ENCODE measurements around the gene THEMIS. TPM values are rescaled to one million over a fixed set of nuclear protein-coding genes. Genes with fewer than 3 reads are reported as not detected.

The THEMIS gene
- total RNA-seq, 1 experiment from 2014 or later: 0.05 TPM

- Histone ChIP-seq H3K4me1 (ENCODE audit: control insufficient read depth, insufficient read depth, low read length) (no peaks in the 10 kb centered on the region), H3K27me3 (ENCODE audit: control insufficient read depth, insufficient read depth, low read length) (no peaks in the 10 kb centered on the region), H3K27ac (ENCODE audit: low read length) (no peak overlapping the region), H3K36me3 (ENCODE audit: control insufficient read depth, insufficient read depth, low read length) (no peaks in the 10 kb centered on the region), H3K4me3 (ENCODE audit: low read depth in 2 of 2, low read length in 2 of 2) (no peak overlapping the region), H3K9me3 (ENCODE audit: control insufficient read depth, insufficient read depth, low read depth, low read length) (no peaks in the 10 kb centered on the region)
- TF ChIP-seq TCF7L2 (IDR thresholded peaks at IDR 0.05; ENCODE audit: low read depth, low read length): no peak
- TF ChIP-seq SIN3A (IDR thresholded peaks at IDR 0.05; ENCODE audit: borderline replicate concordance, insufficient read depth, low read depth, low read length): no peak
- ATAC-seq: no peak
- ChIA-PET POLR2A (no interaction called here), CTCF (no interaction called here)
- intact Hi-C loops (cut with micrococcal nuclease; ENCODE audit: unreplicated experiment) (no loop called here), in situ Hi-C loops (cut with HindIII; ENCODE audit: low pct_unique_long_range_greater_than_20kb, low sequenced_read_pairs) (no loop called here)
- DNase-seq (ENCODE audit: low read depth, low spot score): no peak
- BruUV-seq (replicated peaks): no TSS peak
Measured at GRCh38 chr6:127761084-127761483, 139.8 kb downstream of the THEMIS start.

- no peak overlapping the region for H3K4me3 ChIP-seq (ENCODE audit: low read depth in 2 of 2, low read length in 2 of 2)
- in situ Hi-C loops (cut with HindIII; ENCODE audit: low pct_unique_long_range_greater_than_20kb, low sequenced_read_pairs): no loop called here
- BruUV-seq (replicated peaks): no TSS peak
- ChIA-PET CTCF (no interaction called here), POLR2A (no interaction called here)
- DNase-seq (ENCODE audit: low read depth, low spot score): no peak
- no peaks in the 10 kb centered on the region for H3K9me3 ChIP-seq (ENCODE audit: control insufficient read depth, insufficient read depth, low read depth, low read length)
- intact Hi-C loops (cut with micrococcal nuclease; ENCODE audit: unreplicated experiment): no loop called here
- TF ChIP-seq CTCF (IDR thresholded peaks at IDR 0.05) (no peak), TCF7L2 (IDR thresholded peaks at IDR 0.05; ENCODE audit: low read depth, low read length) (no peak)
- TF ChIP-seq, protein P1, sequence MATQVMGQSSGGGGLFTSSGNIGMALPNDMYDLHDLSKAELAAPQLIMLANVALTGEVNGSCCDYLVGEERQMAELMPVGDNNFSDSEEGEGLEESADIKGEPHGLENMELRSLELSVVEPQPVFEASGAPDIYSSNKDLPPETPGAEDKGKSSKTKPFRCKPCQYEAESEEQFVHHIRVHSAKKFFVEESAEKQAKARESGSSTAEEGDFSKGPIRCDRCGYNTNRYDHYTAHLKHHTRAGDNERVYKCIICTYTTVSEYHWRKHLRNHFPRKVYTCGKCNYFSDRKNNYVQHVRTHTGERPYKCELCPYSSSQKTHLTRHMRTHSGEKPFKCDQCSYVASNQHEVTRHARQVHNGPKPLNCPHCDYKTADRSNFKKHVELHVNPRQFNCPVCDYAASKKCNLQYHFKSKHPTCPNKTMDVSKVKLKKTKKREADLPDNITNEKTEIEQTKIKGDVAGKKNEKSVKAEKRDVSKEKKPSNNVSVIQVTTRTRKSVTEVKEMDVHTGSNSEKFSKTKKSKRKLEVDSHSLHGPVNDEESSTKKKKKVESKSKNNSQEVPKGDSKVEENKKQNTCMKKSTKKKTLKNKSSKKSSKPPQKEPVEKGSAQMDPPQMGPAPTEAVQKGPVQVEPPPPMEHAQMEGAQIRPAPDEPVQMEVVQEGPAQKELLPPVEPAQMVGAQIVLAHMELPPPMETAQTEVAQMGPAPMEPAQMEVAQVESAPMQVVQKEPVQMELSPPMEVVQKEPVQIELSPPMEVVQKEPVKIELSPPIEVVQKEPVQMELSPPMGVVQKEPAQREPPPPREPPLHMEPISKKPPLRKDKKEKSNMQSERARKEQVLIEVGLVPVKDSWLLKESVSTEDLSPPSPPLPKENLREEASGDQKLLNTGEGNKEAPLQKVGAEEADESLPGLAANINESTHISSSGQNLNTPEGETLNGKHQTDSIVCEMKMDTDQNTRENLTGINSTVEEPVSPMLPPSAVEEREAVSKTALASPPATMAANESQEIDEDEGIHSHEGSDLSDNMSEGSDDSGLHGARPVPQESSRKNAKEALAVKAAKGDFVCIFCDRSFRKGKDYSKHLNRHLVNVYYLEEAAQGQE (IDR thresholded peaks at IDR 0.05; ENCODE audit: insufficient read depth in 1 of 2, low read depth in 2 of 2, low read length in 1 of 2): no peak
- no peak for ATAC-seq
- no peaks in the 10 kb centered on the region for H3K4me1 ChIP-seq (ENCODE audit: control insufficient read depth, insufficient read depth, low read length)
- H3K36me3 ChIP-seq (ENCODE audit: control insufficient read depth, insufficient read depth, low read length): no peaks in the 10 kb centered on the region; the same call in 1 of the 2 replicates
- H3K27me3 ChIP-seq (ENCODE audit: control insufficient read depth, insufficient read depth, low read length): no peaks in the 10 kb centered on the region
- H3K27ac ChIP-seq (ENCODE audit: low read length): no peak overlapping the region
Measured at GRCh38 chr6:127749095-127749494, 151.8 kb downstream of the THEMIS start.

- Histone ChIP-seq H3K27ac (ENCODE audit: low read length) (no peak overlapping the region), H3K4me1 (ENCODE audit: control insufficient read depth, insufficient read depth, low read length) (no peaks in the 10 kb centered on the region), H3K36me3 (ENCODE audit: control insufficient read depth, insufficient read depth, low read length) (no peaks in the 10 kb centered on the region; the same call in 1 of the 2 replicates), H3K27me3 (ENCODE audit: control insufficient read depth, insufficient read depth, low read length) (no peaks in the 10 kb centered on the region), H3K4me3 (ENCODE audit: low read depth in 2 of 2, low read length in 2 of 2) (no peak overlapping the region), H3K9me3 (ENCODE audit: control insufficient read depth, insufficient read depth, low read depth, low read length) (no peaks in the 10 kb centered on the region)
- DNase-seq (ENCODE audit: low read depth, low spot score): no peak
- POLR2A ChIA-PET: no interaction called here
- CTCF ChIA-PET: no interaction called here
- intact Hi-C loops (cut with micrococcal nuclease; ENCODE audit: unreplicated experiment): no loop called here
- no peak for ATAC-seq
- in situ Hi-C loops (cut with HindIII; ENCODE audit: low pct_unique_long_range_greater_than_20kb, low sequenced_read_pairs): no loop called here
- BruUV-seq (replicated peaks): no TSS peak
- TF ChIP-seq, protein P1 (IDR thresholded peaks at IDR 0.05; ENCODE audit: insufficient read depth in 1 of 2, low read depth in 2 of 2, low read length in 1 of 2): no peak
Measured at GRCh38 chr6:127748290-127748689, 152.6 kb downstream of the THEMIS start.

All from Panc1 (cell line).